ENCODE measurements around the gene KDM1A.

GRCh38 chr1:22975694-22976093, 43.6 kb upstream of the KDM1A start:
- no peak for TF ChIP-seq CTCF (conservative IDR thresholded peaks at IDR 0.05 in 1 of 2, IDR thresholded peaks at IDR 0.05 in 1 of 2; ENCODE audit: extremely low read depth in 1 of 2, insufficient read depth in 1 of 2, low read depth in 1 of 2, low read length in 2 of 2)
- no peak for TF ChIP-seq EZH2 (IDR thresholded peaks at IDR 0.05; ENCODE audit: borderline replicate concordance, low read length)
